ENCODE data around the gene MPPED2. TPM values are rescaled to one million over a fixed set of nuclear protein-coding genes. Genes with fewer than 3 reads are reported as not detected.

The MPPED2 gene
- total and polyA plus RNA-seq, 12 donors = 2.2 to 15.1 (median 10.4) TPM

DNA sequence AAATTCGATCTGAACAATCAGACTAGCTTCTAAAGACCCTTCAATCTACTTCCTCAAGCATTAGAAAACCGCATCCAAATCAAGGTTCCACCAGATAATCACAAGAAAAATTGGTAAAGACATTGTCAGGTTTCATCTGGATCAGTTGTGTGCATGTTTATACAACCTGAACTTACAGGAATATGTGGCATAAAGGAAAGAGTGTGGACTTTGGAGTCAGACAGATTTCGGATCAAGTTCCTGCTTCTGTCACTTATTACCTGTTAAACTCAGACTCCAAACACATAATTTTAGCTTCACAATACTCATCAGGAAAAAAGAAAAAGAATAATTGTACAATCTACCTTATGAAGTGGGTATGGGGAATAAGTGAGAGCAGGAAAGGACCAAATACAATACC lies 80.5 kb downstream of the MPPED2 start:
- TF ChIP-seq, protein P1, sequence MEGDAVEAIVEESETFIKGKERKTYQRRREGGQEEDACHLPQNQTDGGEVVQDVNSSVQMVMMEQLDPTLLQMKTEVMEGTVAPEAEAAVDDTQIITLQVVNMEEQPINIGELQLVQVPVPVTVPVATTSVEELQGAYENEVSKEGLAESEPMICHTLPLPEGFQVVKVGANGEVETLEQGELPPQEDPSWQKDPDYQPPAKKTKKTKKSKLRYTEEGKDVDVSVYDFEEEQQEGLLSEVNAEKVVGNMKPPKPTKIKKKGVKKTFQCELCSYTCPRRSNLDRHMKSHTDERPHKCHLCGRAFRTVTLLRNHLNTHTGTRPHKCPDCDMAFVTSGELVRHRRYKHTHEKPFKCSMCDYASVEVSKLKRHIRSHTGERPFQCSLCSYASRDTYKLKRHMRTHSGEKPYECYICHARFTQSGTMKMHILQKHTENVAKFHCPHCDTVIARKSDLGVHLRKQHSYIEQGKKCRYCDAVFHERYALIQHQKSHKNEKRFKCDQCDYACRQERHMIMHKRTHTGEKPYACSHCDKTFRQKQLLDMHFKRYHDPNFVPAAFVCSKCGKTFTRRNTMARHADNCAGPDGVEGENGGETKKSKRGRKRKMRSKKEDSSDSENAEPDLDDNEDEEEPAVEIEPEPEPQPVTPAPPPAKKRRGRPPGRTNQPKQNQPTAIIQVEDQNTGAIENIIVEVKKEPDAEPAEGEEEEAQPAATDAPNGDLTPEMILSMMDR (IDR thresholded peaks at IDR 0.05) = no peak
- intact Hi-C loops (cut with DNase I) = no loop called here

DNA sequence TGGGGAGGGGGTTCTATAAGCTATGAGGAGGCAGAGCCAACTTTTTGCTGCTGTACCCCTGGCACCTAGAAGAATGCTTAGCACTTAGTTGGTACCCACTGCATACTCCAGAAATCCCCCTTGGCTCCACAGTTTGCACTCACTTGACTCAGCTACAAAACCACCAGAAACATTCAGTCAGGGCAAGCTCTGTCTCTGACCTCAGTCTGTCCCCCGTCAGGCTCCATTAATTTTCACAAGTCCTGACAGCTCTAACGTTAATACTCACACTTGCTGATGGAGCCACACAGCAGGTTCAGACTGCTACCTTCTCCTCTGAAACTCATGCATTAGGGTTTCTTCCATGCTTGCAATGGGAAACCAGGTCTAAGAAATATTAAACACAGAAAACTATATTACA lies 81.7 kb downstream of the MPPED2 start:
- WGBS, 2 donors = 68 to 72% methylated on average over 2 of the region's 2 CpGs

More for the DNA sequence above, 80.5 kb downstream of the MPPED2 start:
- DNase-seq (no peak), ATAC-seq (no peak)
- H3K27me3 ChIP-seq = no peaks in the 10 kb centered on the region
- 96 to 97% methylated on average over 3 of the region's 3 CpGs for WGBS, 2 donors
- H3K4me1 ChIP-seq = peaks cover 0 to 37% (median 14%) of the 10 kb centered on the region in 9 donors
- no peaks in the 10 kb centered on the region for H3K9me3 ChIP-seq
- no peaks in the 10 kb centered on the region for H3K36me3 ChIP-seq
- H3K4me3 ChIP-seq = no peak overlapping the region
- H3K27ac ChIP-seq = no peak overlapping the region

DNA sequence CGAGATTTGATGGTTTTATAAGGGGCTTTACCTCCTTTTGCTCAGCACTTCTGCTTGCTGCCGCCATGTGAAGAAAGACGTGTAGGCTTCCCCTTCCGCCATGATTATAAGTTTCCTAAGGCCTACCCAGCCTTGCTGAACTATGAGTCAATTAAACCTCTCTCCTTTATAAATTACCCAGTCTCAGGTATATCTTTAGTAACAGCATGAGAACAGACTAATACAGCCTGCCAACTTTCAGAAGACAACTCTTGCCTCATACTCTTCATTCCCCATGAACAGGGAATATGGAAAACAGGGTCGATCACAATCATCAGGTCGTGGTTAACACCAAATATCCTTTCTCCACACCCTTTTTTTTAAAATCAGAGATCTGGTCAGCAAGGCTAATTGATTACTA lies 83.0 kb downstream of the MPPED2 start:
- intact Hi-C loops (cut with DNase I) = no loop called here
- peaks cover 0 to 31% (median 15%) of the 10 kb centered on the region in 9 donors for H3K4me1 ChIP-seq
- ATAC-seq (peak in 3 of 8 donors; percentile 51 to 56 (median 53)), DNase-seq (no peak)
- H3K36me3 ChIP-seq = no peaks in the 10 kb centered on the region
- H3K9me3 ChIP-seq = no peaks in the 10 kb centered on the region
- TF ChIP-seq, protein P1 (IDR thresholded peaks at IDR 0.05) = no peak
- 71 to 87% methylated on average over 6 of the region's 6 CpGs for WGBS, 2 donors
- H3K4me3 ChIP-seq = no peak overlapping the region
- H3K27ac ChIP-seq = peak overlapping the region in 2 of 10 donors; percentile 4 to 48
- no peaks in the 10 kb centered on the region for H3K27me3 ChIP-seq

More for the DNA sequence above, 81.7 kb downstream of the MPPED2 start:
- H3K36me3 ChIP-seq = no peaks in the 10 kb centered on the region
- intact Hi-C loops (cut with DNase I) = no loop called here
- H3K9me3 ChIP-seq = no peaks in the 10 kb centered on the region
- H3K4me3 ChIP-seq = no peak overlapping the region
- DNase-seq (no peak), ATAC-seq (no peak)
- H3K4me1 ChIP-seq = peaks cover 0 to 42% (median 15%) of the 10 kb centered on the region in 9 donors
- no peaks in the 10 kb centered on the region for H3K27me3 ChIP-seq
- no peak overlapping the region for H3K27ac ChIP-seq
- TF ChIP-seq, protein P1 (IDR thresholded peaks at IDR 0.05) = no peak

DNA sequence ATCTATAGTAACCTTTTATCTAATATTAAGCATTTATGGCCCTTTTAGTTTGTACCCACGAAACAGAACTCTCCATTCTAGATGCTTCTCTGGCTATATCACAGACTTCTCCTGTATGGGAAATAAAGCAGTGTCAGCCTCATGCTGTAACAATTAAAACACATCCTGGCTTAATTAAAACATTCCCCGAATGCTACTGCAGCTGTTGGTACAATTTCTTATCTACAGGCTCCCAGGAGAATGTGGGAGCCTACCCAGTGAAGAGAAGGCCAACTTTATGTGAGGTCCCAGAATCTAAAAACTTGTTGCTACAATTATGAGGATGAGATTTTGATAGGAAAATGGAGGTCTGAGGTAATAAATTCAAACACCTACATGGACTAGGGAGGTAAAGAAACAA lies 83.8 kb downstream of the MPPED2 start:
- H3K27ac ChIP-seq = peak overlapping the region in 2 of 10 donors; percentile 4 to 48
- H3K4me1 ChIP-seq = peaks cover 0 to 30% (median 15%) of the 10 kb centered on the region in 9 donors
- H3K9me3 ChIP-seq = no peaks in the 10 kb centered on the region
- DNase-seq (no peak), ATAC-seq (peak in 2 of 8 donors; percentile 42 to 43)
- intact Hi-C loops (cut with DNase I) = no loop called here
- H3K4me3 ChIP-seq = no peak overlapping the region
- TF ChIP-seq, protein P1 (IDR thresholded peaks at IDR 0.05) = no peak
- WGBS, 2 donors = 37 to 42% methylated on average over 2 of the region's 2 CpGs
- no peaks in the 10 kb centered on the region for H3K27me3 ChIP-seq
- H3K36me3 ChIP-seq = no peaks in the 10 kb centered on the region

Data from heart right ventricle (tissue), 16 donors.